ENCODE data around the gene KIF9.

DNA sequence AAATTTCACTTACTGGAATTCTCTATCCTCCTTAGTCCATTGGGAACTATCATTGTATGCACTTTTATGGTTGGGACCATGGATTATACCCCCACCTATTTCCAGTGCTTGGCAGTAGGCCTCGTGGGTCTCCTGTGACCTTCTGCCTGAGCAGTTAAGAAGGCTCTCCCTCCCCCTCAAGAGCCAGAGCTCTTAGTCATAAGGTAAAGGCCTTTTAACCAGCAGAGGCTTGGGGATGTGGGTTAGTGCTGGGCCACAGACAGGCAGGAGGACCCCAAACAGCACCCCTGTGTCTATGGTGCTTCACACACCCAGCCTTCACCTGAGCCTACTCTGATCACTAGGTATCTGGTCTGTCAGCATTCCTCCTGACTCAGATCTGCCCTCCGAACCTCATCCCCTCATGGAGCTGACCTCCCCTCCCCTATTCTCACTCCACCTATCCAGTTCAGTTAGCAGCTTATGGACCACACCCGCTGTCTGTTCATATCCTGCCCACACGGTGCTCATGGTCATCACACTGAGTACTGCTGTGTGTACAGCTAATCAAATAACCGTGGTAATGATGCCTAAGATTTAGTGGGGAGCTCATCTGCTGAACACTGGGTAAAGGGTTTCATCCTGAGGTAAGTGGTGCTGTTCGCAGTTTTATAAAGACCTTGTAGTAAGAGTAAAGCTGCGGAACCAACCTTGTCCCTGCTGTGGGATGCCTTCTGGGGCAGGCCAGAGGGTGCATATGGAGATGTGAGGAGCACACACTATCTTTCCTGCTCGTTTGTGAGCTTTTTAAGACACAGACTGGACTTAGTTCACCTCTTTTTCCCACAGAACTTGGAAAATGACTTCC is 41.1 kb upstream of the KIF9 start:
- TF ChIP-seq, protein P1, sequence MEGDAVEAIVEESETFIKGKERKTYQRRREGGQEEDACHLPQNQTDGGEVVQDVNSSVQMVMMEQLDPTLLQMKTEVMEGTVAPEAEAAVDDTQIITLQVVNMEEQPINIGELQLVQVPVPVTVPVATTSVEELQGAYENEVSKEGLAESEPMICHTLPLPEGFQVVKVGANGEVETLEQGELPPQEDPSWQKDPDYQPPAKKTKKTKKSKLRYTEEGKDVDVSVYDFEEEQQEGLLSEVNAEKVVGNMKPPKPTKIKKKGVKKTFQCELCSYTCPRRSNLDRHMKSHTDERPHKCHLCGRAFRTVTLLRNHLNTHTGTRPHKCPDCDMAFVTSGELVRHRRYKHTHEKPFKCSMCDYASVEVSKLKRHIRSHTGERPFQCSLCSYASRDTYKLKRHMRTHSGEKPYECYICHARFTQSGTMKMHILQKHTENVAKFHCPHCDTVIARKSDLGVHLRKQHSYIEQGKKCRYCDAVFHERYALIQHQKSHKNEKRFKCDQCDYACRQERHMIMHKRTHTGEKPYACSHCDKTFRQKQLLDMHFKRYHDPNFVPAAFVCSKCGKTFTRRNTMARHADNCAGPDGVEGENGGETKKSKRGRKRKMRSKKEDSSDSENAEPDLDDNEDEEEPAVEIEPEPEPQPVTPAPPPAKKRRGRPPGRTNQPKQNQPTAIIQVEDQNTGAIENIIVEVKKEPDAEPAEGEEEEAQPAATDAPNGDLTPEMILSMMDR (IDR thresholded peaks at IDR 0.05 in 4 of 5, conservative IDR thresholded peaks at IDR 0.05 in 1 of 5): no peak
- no peak for TF ChIP-seq POLR2A (IDR thresholded peaks at IDR 0.05)
